Stimulated activated CD4-positive, alpha-beta T cell treated with anti-CD3 and anti-CD28 coated beads, TNF-alpha, amount 100 ng/mL, for 48 hours (primary cell): ENCODE measurements around the gene XKR7.
"Not testable (repeated sequence)": the region's sequence is repeated elsewhere in the genome, so short reads cannot be mapped to it uniquely, and the experiment has no call there.

ENCODE experiments used
- DNase-seq, 3 donors: peaks; one replicate each; pipeline ENCODE4 v3.0.0-alpha.2; 2020; ENCODE audit warnings: low read depth in 3 of 3

The XKR7 gene, protein sequence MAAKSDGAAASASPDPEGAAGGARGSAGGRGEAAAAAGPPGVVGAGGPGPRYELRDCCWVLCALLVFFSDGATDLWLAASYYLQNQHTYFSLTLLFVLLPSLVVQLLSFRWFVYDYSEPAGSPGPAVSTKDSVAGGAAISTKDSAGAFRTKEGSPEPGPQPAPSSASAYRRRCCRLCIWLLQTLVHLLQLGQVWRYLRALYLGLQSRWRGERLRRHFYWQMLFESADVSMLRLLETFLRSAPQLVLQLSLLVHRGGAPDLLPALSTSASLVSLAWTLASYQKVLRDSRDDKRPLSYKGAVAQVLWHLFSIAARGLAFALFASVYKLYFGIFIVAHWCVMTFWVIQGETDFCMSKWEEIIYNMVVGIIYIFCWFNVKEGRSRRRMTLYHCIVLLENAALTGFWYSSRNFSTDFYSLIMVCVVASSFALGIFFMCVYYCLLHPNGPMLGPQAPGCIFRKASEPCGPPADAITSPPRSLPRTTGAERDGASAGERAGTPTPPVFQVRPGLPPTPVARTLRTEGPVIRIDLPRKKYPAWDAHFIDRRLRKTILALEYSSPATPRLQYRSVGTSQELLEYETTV

GRCh38 chr20:31967830-31968249 lies at the start of gene XKR7:
TSS of gene XKR7 (plus strand) at chr20:31968151. CDS start at chr20:31968176, 25 bp downstream.
- DNase-seq = no peak

DNA sequence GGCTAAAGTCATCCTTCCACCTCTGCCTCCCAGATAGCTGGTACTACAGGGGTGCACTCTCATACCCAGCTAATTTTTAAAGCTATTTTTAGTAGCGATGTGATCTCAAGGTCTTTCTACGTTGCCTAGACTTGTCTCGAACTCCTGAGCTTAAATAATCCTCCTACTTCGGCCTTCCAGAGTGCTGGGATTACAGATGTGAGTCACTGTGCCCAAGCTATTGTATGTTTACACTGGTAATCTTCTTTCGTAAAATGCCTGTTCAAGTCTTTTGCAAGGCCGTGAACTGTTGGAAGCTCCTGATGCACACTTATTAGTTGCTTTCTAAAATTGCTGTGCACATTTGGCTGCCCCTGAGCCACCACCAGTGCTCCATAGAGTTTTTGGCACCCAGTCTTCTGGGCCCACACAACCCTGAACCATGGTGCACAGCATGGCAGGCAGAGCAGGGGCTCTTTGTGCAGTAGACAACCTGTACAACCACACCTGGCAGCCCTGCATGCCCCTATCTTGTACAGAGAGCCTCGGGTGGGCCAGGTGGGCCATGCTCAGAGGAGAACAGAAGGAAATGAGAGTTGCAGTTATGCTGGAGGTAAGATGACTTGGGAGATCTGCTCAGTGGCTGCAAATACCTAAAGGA lies 49.4 kb upstream of the XKR7 start:
- no peak for DNase-seq

- no peak for DNase-seq
Measured at GRCh38 chr20:31919410-31920155, 48.4 kb upstream of the XKR7 start.

- no peak for DNase-seq
Measured at GRCh38 chr20:31920275-31920855, 47.6 kb upstream of the XKR7 start.

DNA sequence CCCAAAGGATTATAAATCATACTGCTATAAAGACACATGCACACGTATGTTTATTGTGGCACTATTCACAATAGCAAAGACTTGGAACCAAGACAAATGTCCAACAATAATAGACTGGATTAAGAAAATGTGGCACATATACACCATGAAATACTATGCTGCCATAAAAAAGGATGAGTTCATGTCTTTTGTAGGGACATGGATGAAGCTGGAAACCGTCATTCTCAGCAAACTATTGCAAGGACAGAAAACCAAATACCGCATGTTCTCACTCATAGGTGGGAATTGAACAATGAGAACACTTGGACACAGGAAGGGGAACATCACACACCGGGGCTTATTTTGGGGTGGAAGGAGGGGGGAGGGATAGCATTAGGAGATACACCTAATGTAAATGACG lies 46.5 kb upstream of the XKR7 start:
- not testable (repeated sequence) for DNase-seq

- DNase-seq = no peak
Measured at GRCh38 chr20:31922181-31922580, 45.8 kb upstream of the XKR7 start.

DNA sequence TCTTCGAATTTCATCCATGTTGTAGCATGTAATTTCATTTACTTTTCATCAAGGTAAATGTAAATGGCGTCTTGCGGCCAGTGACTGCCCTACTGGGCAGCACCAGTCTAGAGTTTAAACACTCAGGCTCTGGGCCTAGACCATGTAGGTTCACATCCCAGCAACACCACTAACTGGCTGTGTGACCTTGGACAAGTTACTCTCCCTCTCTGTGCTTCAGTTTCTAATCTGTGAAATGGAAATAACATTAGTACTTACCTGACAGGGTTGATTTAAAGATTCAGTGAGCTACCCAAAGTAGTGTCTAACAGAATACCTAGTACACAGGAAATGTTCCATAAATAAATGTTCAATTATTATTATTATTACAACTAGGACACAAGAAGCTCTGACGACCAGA lies 45.4 kb upstream of the XKR7 start:
- DNase-seq = no peak

DNA sequence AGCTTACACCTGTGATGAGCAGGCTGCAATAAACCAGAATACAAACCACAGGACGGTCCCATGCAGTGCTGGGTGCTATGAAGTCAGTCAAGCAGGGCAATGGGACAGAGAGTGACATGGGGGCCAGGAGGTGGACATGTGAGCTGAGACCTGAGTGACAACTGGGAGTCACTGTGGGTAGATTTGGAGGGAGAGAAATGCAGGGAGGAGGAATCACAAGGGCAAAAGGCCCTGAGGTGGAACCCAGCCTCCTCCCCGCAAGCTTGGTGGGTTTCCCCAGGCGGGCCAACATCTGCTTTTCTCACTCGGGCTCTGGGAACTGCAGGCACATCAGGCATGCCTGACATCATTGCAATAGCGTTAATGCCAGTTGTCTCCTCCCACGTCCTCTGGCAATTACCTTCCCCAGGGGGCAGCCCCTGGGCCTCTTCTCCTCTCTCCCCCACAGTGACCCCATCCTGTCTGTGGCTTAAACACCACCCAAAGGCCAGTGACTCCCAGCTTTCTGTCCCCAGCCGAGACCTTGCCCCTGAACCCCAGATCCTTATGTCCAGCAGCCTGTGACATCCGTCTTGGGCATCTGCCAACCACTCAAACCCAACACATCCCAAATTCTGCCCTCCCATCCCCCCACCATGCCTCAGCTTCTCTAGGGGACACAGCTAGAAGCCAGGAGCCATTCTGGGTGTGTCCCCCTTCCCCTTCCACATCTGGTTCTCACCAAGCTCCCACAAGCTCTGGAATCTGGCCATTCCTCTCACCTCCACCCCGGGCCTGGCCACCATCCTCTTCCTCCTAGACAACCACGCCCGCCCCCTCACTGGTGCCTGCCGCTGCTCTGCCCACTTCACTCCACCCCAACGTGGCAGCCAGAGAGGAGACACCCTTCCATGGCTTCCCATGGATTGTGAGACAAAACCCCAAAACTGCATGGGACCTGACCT lies 44.3 kb upstream of the XKR7 start:
- no peak for DNase-seq

DNA sequence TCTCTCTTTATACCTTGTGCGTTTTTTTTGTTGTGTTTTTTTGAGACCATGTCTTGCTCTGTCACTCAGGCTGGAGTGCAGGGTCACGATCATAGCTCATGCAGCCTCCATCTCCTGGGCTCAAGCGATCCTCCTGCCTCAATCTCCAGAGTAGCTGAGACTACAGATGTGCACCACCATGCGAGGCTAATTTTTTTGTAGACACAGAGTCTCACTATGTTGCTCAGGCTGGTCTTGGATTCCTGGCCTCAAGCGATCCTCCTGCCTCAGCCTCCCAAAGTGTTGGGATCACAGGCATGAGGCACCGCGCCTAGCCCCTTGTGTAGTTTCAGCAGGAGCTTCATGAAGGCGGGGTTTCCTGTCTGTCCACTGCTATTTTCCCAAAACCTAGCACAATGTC lies 43.4 kb upstream of the XKR7 start:
- DNase-seq = no peak

DNA sequence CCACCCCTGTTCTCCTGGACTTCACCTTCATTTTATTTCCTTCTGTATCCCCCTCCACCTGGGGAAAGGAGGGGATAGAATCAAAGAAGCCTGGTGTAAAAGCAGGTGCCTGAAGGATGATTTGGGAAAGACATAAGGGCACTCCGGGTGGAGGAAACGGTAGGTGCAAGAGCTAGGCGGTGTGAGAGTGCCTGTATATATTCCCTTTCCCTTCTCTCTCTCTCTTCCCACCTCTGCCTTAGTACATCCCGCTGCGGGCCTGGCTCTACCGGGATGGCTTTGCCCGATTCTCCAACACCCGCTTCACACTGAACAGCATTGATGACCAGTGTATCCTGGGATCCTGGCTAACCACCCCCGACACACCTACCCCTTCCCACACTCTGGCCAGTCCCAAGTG lies 42.3 kb upstream of the XKR7 start:
- DNase-seq = no peak

DNA sequence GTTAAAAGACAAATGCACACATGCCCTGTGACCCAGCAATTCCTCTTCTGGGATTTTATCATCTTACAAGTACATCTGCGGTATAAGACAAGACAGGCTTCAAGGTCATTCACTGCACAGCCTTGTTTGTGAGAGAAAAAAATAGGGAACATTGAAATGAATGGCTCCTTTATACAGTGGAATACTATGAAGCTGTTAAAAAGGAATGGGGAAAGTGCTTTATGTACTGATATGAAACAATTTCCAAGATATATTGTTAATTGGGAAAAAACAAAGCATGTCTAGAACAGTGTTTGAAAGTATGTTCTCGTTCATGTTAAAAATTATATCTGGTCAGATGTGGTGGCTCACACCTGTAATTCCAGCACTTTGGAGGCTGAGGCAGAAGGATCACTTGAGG lies 41.5 kb upstream of the XKR7 start:
- no peak for DNase-seq

DNA sequence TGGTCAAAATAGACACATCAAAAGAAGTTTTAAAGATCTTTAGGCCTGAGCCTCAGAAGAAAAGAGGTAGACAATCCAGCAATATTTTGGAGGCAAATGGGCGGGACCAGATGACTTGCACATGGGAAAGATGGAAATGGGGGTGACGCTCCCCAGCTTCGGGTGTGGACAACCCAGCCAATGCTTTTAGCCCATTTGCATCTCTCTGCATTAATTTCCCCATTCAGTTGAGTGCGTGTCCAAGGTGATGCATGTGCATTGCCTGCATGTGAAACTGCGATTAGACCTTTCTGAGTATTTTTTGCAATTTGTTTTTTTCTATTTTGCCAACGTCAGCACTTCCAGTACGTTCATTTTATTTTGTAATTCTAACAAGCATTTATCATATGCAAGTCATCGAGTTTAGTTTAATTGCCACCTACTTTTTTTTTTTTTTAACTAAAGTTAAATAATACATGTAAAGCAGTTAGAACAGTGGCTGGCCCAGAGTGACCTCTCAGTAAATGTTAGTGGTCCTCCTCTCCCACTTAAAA lies 40.3 kb upstream of the XKR7 start:
- DNase-seq = no peak

DNA sequence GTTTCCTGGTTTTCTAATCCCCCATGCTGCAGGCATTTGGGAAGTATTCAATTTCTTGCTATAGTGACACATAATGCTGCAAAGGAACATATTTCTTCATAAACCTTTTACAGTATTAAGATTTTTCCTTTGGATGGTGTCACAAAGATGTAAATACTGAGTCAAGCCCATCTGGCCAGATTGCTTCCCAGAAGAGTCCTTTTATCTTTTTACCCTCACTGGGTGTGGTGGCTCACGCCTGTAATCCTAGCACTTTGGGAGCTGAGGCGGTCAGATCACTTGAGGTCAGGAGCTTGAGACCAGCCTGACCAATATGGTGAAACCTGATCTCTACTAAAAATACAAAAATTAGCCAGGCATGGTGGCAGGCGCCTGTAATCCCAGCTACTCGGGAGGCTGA lies 38.3 kb upstream of the XKR7 start:
- not testable (repeated sequence) for DNase-seq

DNA sequence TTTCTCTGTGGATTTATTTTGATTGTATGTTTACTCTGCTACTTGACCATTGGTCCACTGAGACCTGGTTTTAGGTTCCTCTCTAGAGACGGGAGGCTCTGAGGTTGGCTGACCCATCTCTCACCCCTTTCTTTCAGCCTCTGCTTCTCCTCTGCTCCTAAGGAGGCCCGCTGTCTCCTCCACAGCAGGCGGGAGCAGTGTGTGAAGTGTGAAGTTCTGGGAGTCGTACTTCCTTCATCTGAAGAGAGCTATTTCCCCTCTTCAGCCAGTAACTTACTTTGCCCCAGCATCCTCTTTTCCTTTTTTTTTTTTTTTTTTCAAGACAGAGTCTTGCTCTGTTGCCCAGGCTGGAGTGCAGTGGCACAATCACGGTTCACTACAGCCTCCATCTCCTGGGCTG lies 37.2 kb upstream of the XKR7 start:
- DNase-seq = no peak

DNA sequence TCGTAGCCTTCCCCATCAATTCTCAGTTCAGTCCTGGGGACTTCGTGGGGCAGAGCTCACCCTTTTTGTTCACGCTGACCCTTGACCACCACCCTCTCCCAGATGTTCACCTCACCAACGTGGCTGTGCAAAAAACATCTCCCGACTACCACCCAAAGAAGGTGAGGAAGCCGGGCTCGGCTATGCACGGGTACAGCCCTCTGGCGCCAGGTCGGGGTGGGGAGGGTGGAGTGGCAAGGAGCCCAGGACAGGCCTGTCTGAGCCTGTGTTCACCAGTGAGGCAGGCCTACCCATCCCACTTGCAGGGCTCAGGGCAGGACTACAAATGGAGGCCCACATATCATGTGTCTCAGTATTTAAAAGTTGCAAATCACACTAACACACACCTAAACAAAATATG lies 34.3 kb upstream of the XKR7 start:
- no peak for DNase-seq

GRCh38 chr20:31934491-31934890 lies 33.5 kb upstream of the XKR7 start:
- no peak for DNase-seq

DNA sequence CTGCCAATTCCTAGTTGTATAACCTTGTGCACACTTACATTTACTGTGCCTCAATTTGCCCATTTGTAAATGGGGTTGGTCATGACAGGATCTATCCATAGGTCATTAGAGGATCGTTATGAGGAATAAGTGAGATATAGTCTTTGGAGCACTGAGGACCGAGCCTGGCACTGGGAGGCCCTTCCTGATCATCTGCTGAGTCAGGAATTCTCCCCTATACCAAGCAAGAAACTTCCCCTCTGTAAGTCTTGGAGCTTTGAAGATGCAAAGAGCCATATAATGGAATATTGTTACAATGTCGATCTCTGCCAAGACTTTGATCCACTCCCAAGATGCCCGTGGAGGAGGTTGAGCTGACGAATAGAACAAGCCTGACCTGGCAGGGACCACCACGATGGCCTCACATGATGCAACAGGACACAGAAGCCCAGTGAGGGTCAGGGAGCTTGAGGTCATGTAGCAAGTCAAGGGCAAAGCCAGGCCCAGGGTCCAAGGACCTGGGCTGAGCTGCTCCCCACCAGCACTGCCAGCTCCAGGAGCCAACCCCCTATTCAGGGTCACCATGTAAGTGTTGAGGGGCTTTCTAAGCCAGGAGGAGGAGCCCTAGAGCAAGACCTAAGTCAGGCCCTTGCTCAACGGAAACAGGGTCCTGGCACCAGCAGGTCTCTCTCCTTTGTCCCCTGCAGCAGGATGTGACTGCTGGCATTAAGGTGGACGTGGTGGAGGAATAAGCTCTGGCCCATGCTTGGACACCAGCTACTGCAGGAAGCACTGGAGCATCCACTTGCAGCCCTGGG lies 32.8 kb upstream of the XKR7 start:
- DNase-seq = no peak

DNA sequence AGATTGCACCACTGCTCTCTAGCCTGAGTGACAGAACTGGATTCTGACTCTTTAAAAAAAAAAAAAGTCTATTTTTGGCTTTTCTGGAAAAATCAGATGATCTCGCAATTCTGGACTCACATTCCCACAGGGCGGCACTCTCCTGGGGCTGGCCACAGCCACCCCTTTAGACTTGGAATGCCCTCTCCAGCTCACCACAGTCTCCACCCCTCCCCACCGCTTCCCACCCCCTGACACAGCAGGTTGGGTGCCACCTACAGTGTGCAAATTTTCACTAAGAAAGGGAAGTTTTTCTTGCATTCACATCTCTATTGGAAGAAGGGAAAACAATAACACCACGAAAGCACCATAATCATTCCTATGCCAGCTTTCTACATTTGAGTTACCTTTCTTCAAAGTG lies 31.5 kb upstream of the XKR7 start:
- no peak for DNase-seq

DNA sequence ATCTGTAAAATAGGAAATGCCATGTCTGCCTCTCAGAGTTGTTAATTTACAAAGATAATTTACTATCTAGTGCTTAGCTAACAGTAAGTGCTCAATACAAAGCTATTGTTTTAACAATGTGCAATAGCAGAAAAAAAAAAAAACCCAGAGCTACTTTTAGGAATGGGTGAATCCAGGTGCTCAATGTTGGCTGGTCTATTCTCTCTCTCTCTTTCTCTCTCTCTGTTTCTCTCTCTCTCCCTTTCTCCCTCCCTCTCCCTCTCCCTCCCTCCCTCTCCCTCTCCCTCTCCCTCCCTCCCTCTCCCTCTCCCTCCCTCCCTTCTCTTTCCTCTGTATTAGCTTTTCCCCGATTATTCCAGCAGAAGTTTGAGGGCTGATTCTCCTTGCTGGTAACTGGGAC lies 30.1 kb upstream of the XKR7 start:
- DNase-seq = no peak

- no peak for DNase-seq
Measured at GRCh38 chr20:31939661-31940060, 28.3 kb upstream of the XKR7 start.
